Hepatocyte (in vitro differentiated cells): ENCODE results near the gene INTS3. TPM values are rescaled to one million over a fixed set of nuclear protein-coding genes. Genes with fewer than 3 reads are reported as not detected.

ENCODE experiments used
- DNase-seq: peaks from one replicate; pipeline ENCODE4 v3.0.0-alpha.2; 2016; ENCODE audit warnings: low spot score
- H2AFZ ChIP-seq: fragments of 200-600 bp; sonication (generic); 2 replicates; pipeline ENCODE4 v1.6.0; 2016; ENCODE audit warnings: antibody characterized with exemption, mild to moderate bottlenecking
- H3K27ac ChIP-seq: fragments of 200-600 bp; sonication (generic); 2 replicates; pipeline ENCODE4 v1.5.1; 2016; ENCODE audit warnings: mild to moderate bottlenecking
- H3K27me3 ChIP-seq: fragments of 200-600 bp; sonication (generic); 2 replicates; pipeline ENCODE4 v1.6.1; 2016
- H3K36me3 ChIP-seq: fragments of 200-600 bp; sonication (generic); replicated peaks from 2 replicates; pipeline ENCODE4 v1.5.1; 2016; ENCODE audit warnings: low read depth; ENCODE audit not compliant: insufficient read depth
- H3K4me1 ChIP-seq: fragments of 200-600 bp; sonication (generic); 2 replicates; pipeline ENCODE4 v1.5.1; 2016; ENCODE audit warnings: mild to moderate bottlenecking, moderate library complexity; ENCODE audit not compliant: insufficient read depth
- H3K4me2 ChIP-seq: fragments of 200-600 bp; sonication (generic); 2 replicates; pipeline ENCODE4 v1.6.0; 2016
- H3K4me3 ChIP-seq: fragments of 200-600 bp; sonication (generic); 2 replicates; pipeline ENCODE4 v1.5.1; 2016; ENCODE audit warnings: mild to moderate bottlenecking
- H3K79me2 ChIP-seq: fragments of 200-600 bp; sonication (generic); 2 replicates; pipeline ENCODE4 v1.6.0; 2017; ENCODE audit warnings: mild to moderate bottlenecking
- H3K9me2 ChIP-seq: fragments of 200-600 bp; sonication (generic); replicated peaks from 2 replicates; pipeline ENCODE4 v1.6.0; 2017; ENCODE audit warnings: mild to moderate bottlenecking; ENCODE audit not compliant: insufficient read depth
- H3K9me3 ChIP-seq: fragments of 200-600 bp; sonication (generic); 2 replicates; pipeline ENCODE4 v1.5.1; 2016; ENCODE audit warnings: low read depth, mild to moderate bottlenecking
- H4K20me1 ChIP-seq: fragments of 200-600 bp; sonication (generic); 2 replicates; pipeline ENCODE4 v1.6.0; 2016; ENCODE audit warnings: mild to moderate bottlenecking; ENCODE audit not compliant: insufficient read depth, poor library complexity, severe bottlenecking
- CTCF ChIP-seq: fragments of 200-600 bp; sonication (generic); IDR thresholded peaks from 2 replicates; pipeline ENCODE4 v1.5.1; 2016; ENCODE audit warnings: antibody characterized with exemption, mild to moderate bottlenecking; ENCODE audit not compliant: poor library complexity
- EZH2 ChIP-seq: fragments of 200-600 bp; sonication (generic); IDR thresholded peaks from 2 replicates; pipeline ENCODE4 v1.6.1; 2016; ENCODE audit warnings: antibody characterized with exemption, mild to moderate bottlenecking, borderline replicate concordance
- EZH2phosphoT487 ChIP-seq: fragments of 200-600 bp; sonication (generic); IDR thresholded peaks from one replicate; pipeline ENCODE4 v1.6.1; 2018; ENCODE audit warnings: antibody characterized with exemption, mild to moderate bottlenecking, low read depth, moderate library complexity; ENCODE audit not compliant: unreplicated experiment, severe bottlenecking
- WGBS: methylation state at CpG from one replicate; pipeline ENCODE4 v1.1.6; 2016; ENCODE audit warnings: low lambda C conversion rate; ENCODE audit errors: missing lambda C conversion rate; 5-methylcytosine and 5-hydroxymethylcytosine counted together
- microRNA-seq: library from miRNA; unstranded; fragments of <30 nt; microRNA quantifications from one replicate; pipeline ENCODE4, GENCODE V29; 2017
- polyA plus RNA-seq: library from polyadenylated mRNA; unstranded; fragments of >200 nt; fragmentation: Nextera tagmentation; extraction: Ambion mirVana; gene quantifications from 2 replicates; pipeline ENCODE4 v1.2.1, GENCODE V29; 2016
- small RNA-seq: library from RNA; depleted of rRNA; stranded (forward); fragments of <200 nt; gene quantifications from one replicate; pipeline ENCODE3, GENCODE V24; 2014
- total RNA-seq: library from RNA; depleted of rRNA; stranded (reverse); fragments of >200 nt; gene quantifications from 2 replicates; pipeline ENCODE4 v1.2.3, GENCODE V29; 2014

The INTS3 gene
- total and polyA plus RNA-seq, 2 experiments from 2014 or later: 37.1 to 42.3 TPM

GRCh38 chr1:153805886-153806719 is 78.3 kb downstream of the INTS3 start:
- no peak overlapping the region for H3K4me2 ChIP-seq
- no peak for TF ChIP-seq EZH2phosphoT487
- no peak for TF ChIP-seq EZH2
- TF ChIP-seq CTCF: no peak
- H3K9me2 ChIP-seq: no peaks in the 10 kb centered on the region
- no peak overlapping the region for H2AFZ ChIP-seq
- no peaks in the 10 kb centered on the region for H3K4me1 ChIP-seq
- no peak for DNase-seq
- H4K20me1 ChIP-seq: no peaks in the 10 kb centered on the region
- H3K36me3 ChIP-seq: no peaks in the 10 kb centered on the region
- no peaks in the 10 kb centered on the region for H3K79me2 ChIP-seq
- WGBS: 86% methylated on average over 9 of the region's 11 CpGs
- no peak overlapping the region for H3K4me3 ChIP-seq
- H3K9me3 ChIP-seq: no peaks in the 10 kb centered on the region
- H3K27ac ChIP-seq: no peak overlapping the region
- no peaks in the 10 kb centered on the region for H3K27me3 ChIP-seq

- H3K27me3 ChIP-seq: no peaks in the 10 kb centered on the region
- no peaks in the 10 kb centered on the region for H3K9me3 ChIP-seq
- H3K4me3 ChIP-seq: no peak overlapping the region
- TF ChIP-seq EZH2phosphoT487 (no peak), CTCF (no peak), EZH2 (no peak)
- peaks cover 2% of the 10 kb centered on the region for H3K79me2 ChIP-seq
- 96% methylated on average over 13 of the region's 13 CpGs for WGBS
- no peaks in the 10 kb centered on the region for H3K36me3 ChIP-seq
- DNase-seq: no peak
- H3K27ac ChIP-seq: no peak overlapping the region
- H3K4me2 ChIP-seq: no peak overlapping the region
- H2AFZ ChIP-seq: no peak overlapping the region
- no peaks in the 10 kb centered on the region for H3K9me2 ChIP-seq
- H4K20me1 ChIP-seq: no peaks in the 10 kb centered on the region
- no peaks in the 10 kb centered on the region for H3K4me1 ChIP-seq
Measured at GRCh38 chr1:153816283-153816889, 88.5 kb downstream of the INTS3 start.

- Histone ChIP-seq H2AFZ (no peak overlapping the region), H3K79me2 (peaks cover 2% of the 10 kb centered on the region), H3K9me2 (no peaks in the 10 kb centered on the region), H3K27ac (no peak overlapping the region), H3K27me3 (no peaks in the 10 kb centered on the region), H3K4me3 (no peak overlapping the region), H3K9me3 (no peaks in the 10 kb centered on the region), H3K4me2 (no peak overlapping the region), H3K36me3 (no peaks in the 10 kb centered on the region), H3K4me1 (no peaks in the 10 kb centered on the region), H4K20me1 (no peaks in the 10 kb centered on the region)
- no peak for DNase-seq
- WGBS: 94% methylated on average over 2 of the region's 2 CpGs
- no peak for TF ChIP-seq CTCF
- no peak for TF ChIP-seq EZH2phosphoT487
- TF ChIP-seq EZH2: no peak
Measured at GRCh38 chr1:153818876-153819275, 91.0 kb downstream of the INTS3 start.

Small RNAs within 50 kb of the gene (microRNA-seq; reads per million reads assigned to microRNA genes)
- gene MIR8083: not detected

Small RNAs within 50 kb of the gene (small RNA-seq; reads per million reads assigned to genes)
- gene MIR8083 (not detected), gene RF00019 (not detected), gene RN7SL372P (not detected)

Other genes with a start within 250 kb of the INTS3 start
- gene S100A6, start 192.1 kb upstream of the INTS3 start, total RNA-seq: 140 and 173 TPM in 2 replicates
- 657 and 701 TPM in 2 replicates for gene S100A6, start 192.1 kb upstream of the INTS3 start, polyA plus RNA-seq
- not detected in 2 replicates for gene S100A5, start 187.1 kb upstream of the INTS3 start, total RNA-seq
- gene S100A5, start 187.1 kb upstream of the INTS3 start, polyA plus RNA-seq: 0.54 and 1.0 TPM in 2 replicates
- gene S100A4, start 182.2 kb upstream of the INTS3 start, total RNA-seq: 64.1 and 101 TPM in 2 replicates
- 116 and 187 TPM in 2 replicates for gene S100A4, start 182.2 kb upstream of the INTS3 start, polyA plus RNA-seq
- gene S100A3, start 178.8 kb upstream of the INTS3 start, total RNA-seq: 2.6 and 2.7 TPM in 2 replicates
- 1.9 and 6.1 TPM in 2 replicates for gene S100A3, start 178.8 kb upstream of the INTS3 start, polyA plus RNA-seq
- 1.7 and 4.2 TPM in 2 replicates for gene S100A2, start 162.2 kb upstream of the INTS3 start, total RNA-seq
- 6.9 and 10.3 TPM in 2 replicates for gene S100A2, start 162.2 kb upstream of the INTS3 start, polyA plus RNA-seq
- 103 and 129 TPM in 2 replicates for gene S100A16, start 114.9 kb upstream of the INTS3 start, total RNA-seq
- 134 and 155 TPM in 2 replicates for gene S100A16, start 114.9 kb upstream of the INTS3 start, polyA plus RNA-seq
- 112 and 141 TPM in 2 replicates for gene S100A14, start 111.7 kb upstream of the INTS3 start, total RNA-seq
- gene S100A14, start 111.7 kb upstream of the INTS3 start, polyA plus RNA-seq: 62.8 and 94.9 TPM in 2 replicates
- 82.0 and 115 TPM in 2 replicates for gene S100A13, start 100.5 kb upstream of the INTS3 start, total RNA-seq
- 248 and 282 TPM in 2 replicates for gene S100A13, start 100.5 kb upstream of the INTS3 start, polyA plus RNA-seq
- gene S100A1, start 99.6 kb upstream of the INTS3 start, total RNA-seq: 2.7 and 15.0 TPM in 2 replicates
- 1.3 and 4.0 TPM in 2 replicates for gene S100A1, start 99.6 kb upstream of the INTS3 start, polyA plus RNA-seq
- 56.2 and 65.5 TPM in 2 replicates for gene CHTOP, start 94.0 kb upstream of the INTS3 start, total RNA-seq
- gene CHTOP, start 94.0 kb upstream of the INTS3 start, polyA plus RNA-seq: 40.6 and 50.7 TPM in 2 replicates
- 40.9 and 41.4 TPM in 2 replicates for gene SNAPIN, start 69.3 kb upstream of the INTS3 start, total RNA-seq
- 63.2 and 68.4 TPM in 2 replicates for gene SNAPIN, start 69.3 kb upstream of the INTS3 start, polyA plus RNA-seq
- gene ILF2, start 57.1 kb upstream of the INTS3 start, total RNA-seq: 173 and 191 TPM in 2 replicates
- gene ILF2, start 57.1 kb upstream of the INTS3 start, polyA plus RNA-seq: 177 and 178 TPM in 2 replicates
- 2.5 and 2.8 TPM in 2 replicates for gene NPR1, start 49.4 kb upstream of the INTS3 start, total RNA-seq
- gene NPR1, start 49.4 kb upstream of the INTS3 start, polyA plus RNA-seq: 3.0 and 4.3 TPM in 2 replicates
- 21.5 and 22.8 TPM in 2 replicates for gene SLC27A3, start 47.4 kb downstream of the INTS3 start, total RNA-seq
- gene SLC27A3, start 47.4 kb downstream of the INTS3 start, polyA plus RNA-seq: 37.2 and 38.1 TPM in 2 replicates
- 7.4 and 11.7 TPM in 2 replicates for gene GATAD2B, start 194.9 kb downstream of the INTS3 start, total RNA-seq
- gene GATAD2B, start 194.9 kb downstream of the INTS3 start, polyA plus RNA-seq: 5.4 TPM in 2 replicates
- 8.8 and 15.4 TPM in 2 replicates for gene DENND4B, start 218.7 kb downstream of the INTS3 start, total RNA-seq
- gene DENND4B, start 218.7 kb downstream of the INTS3 start, polyA plus RNA-seq: 22.3 and 30.6 TPM in 2 replicates
- 7.6 and 10.5 TPM in 2 replicates for gene CRTC2, start 230.6 kb downstream of the INTS3 start, total RNA-seq
- gene CRTC2, start 230.6 kb downstream of the INTS3 start, polyA plus RNA-seq: 27.1 and 28.0 TPM in 2 replicates
- gene SLC39A1, start 235.5 kb downstream of the INTS3 start, total RNA-seq: 141 and 158 TPM in 2 replicates
- gene SLC39A1, start 235.5 kb downstream of the INTS3 start, polyA plus RNA-seq: 163 and 174 TPM in 2 replicates
- gene CREB3L4, start 239.9 kb downstream of the INTS3 start, total RNA-seq: 10.9 and 15.1 TPM in 2 replicates
- 8.6 and 16.6 TPM in 2 replicates for gene CREB3L4, start 239.9 kb downstream of the INTS3 start, polyA plus RNA-seq
- 213 and 240 TPM in 2 replicates for gene JTB, start 249.6 kb downstream of the INTS3 start, total RNA-seq
- 215 and 217 TPM in 2 replicates for gene JTB, start 249.6 kb downstream of the INTS3 start, polyA plus RNA-seq